HEK293T (cell line): ENCODE results near the gene CREB3L1.

Experiments
- ARNT ChIP-seq: fragments of 450-650 bp; IDR thresholded peaks from 2 replicates; pipeline ENCODE4 v1.6.1; 2017; ENCODE audit warnings: mild to moderate bottlenecking
- BHLHE40 ChIP-seq: fragments of 450-650 bp; IDR thresholded peaks from 2 replicates; pipeline ENCODE4 v1.6.1; 2016; ENCODE audit warnings: mild to moderate bottlenecking, moderate library complexity, borderline replicate concordance
- ELF4 ChIP-seq: fragments of 450-650 bp; IDR thresholded peaks from 2 replicates; pipeline ENCODE4 v1.6.1; 2017; ENCODE audit warnings: antibody characterized with exemption
- FOXA1 ChIP-seq: fragments of 450-650 bp; IDR thresholded peaks from 2 replicates; pipeline ENCODE4 v1.6.1; 2016; ENCODE audit warnings: mild to moderate bottlenecking
- FOXM1 ChIP-seq: fragments of 450-650 bp; IDR thresholded peaks from 2 replicates; pipeline ENCODE4 v1.6.1; 2017; ENCODE audit warnings: mild to moderate bottlenecking, borderline replicate concordance
- HDGF ChIP-seq: fragments of 450-650 bp; IDR thresholded peaks from 2 replicates; pipeline ENCODE4 v1.6.1; 2017; ENCODE audit warnings: antibody characterized with exemption, borderline replicate concordance
- NFRKB ChIP-seq: fragments of 450-650 bp; IDR thresholded peaks from 2 replicates; pipeline ENCODE4 v1.6.1; 2016; ENCODE audit warnings: mild to moderate bottlenecking, moderate library complexity
- SP1 ChIP-seq: fragments of 450-650 bp; IDR thresholded peaks from 2 replicates; pipeline ENCODE4 v1.6.1; 2017
- SUZ12 ChIP-seq: fragments of 450-650 bp; IDR thresholded peaks from 2 replicates; pipeline ENCODE4 v1.6.1; 2016; ENCODE audit warnings: mild to moderate bottlenecking
- TF ChIP-seq, protein P1 (sequence below): fragments of 450-650 bp; IDR thresholded peaks from 2 replicates; pipeline ENCODE4 v1.6.1; 2016

- TF ChIP-seq, protein P1, sequence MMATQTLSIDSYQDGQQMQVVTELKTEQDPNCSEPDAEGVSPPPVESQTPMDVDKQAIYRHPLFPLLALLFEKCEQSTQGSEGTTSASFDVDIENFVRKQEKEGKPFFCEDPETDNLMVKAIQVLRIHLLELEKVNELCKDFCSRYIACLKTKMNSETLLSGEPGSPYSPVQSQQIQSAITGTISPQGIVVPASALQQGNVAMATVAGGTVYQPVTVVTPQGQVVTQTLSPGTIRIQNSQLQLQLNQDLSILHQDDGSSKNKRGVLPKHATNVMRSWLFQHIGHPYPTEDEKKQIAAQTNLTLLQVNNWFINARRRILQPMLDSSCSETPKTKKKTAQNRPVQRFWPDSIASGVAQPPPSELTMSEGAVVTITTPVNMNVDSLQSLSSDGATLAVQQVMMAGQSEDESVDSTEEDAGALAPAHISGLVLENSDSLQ = no peak
- TF ChIP-seq NFRKB = no peak
- TF ChIP-seq BHLHE40 = no peak
- TF ChIP-seq FOXM1 = no peak
- TF ChIP-seq ELF4 = no peak
- TF ChIP-seq SP1 = no peak
- TF ChIP-seq HDGF = no peak
- TF ChIP-seq SUZ12 = no peak
- no peak for TF ChIP-seq ARNT
- TF ChIP-seq FOXA1 = no peak
Observed at GRCh38 chr11:46251954-46252353, 25.5 kb upstream of the CREB3L1 start.
